A673 (cell line): ENCODE measurements around the gene RAB27B.

Experiments used
- CTCF ChIP-seq: fragments of 300-800, 200-600 bp; sonication (generic); conservative IDR thresholded peaks from 2 replicates; pipeline ENCODE4 v1.5.1; 2017; ENCODE audit warnings: low read depth, mild to moderate bottlenecking, antibody characterized with exemption, low read length, moderate library complexity, mixed read lengths
- EZH2 ChIP-seq: fragments of 200-600 bp; sonication (generic); IDR thresholded peaks from 2 replicates; pipeline ENCODE4 v1.6.1; 2017; ENCODE audit warnings: borderline replicate concordance, low read depth, mild to moderate bottlenecking, mixed read lengths, antibody characterized with exemption, low read length; ENCODE audit not compliant: poor library complexity, severe bottlenecking

- TF ChIP-seq CTCF (no peak), EZH2 (no peak)
Observed at GRCh38 chr18:54787616-54788015, 40.7 kb upstream of the RAB27B start.
